NCI-H1417 treated with DMSO at 0.1 percent for 48 hours (cell line): ENCODE measurements around the gene LRRC3C.
A peak's percentile ranks its signal among the peaks of the same experiment; 100 is the strongest.

Source experiments
- DNase-seq: peaks from one replicate; lab custom pipeline; 2025; lab: John Stamatoyannopoulos, UW

Gene LRRC3C

GRCh38 chr17:39949028-39949427 is 21.5 kb downstream of the LRRC3C start:
- no peak for DNase-seq

- DNase-seq, result no peak
Measured at GRCh38 chr17:39950871-39951348, 23.4 kb downstream of the LRRC3C start.

- DNase-seq, result no peak
Measured at GRCh38 chr17:39951924-39952679, 24.6 kb downstream of the LRRC3C start.

- DNase-seq, result peak; percentile 33
Measured at GRCh38 chr17:39952680-39953470, 25.3 kb downstream of the LRRC3C start.

GRCh38 chr17:39953471-39953888 is 25.9 kb downstream of the LRRC3C start:
- DNase-seq, result no peak

- no peak for DNase-seq
Measured at GRCh38 chr17:39954876-39955275, 27.3 kb downstream of the LRRC3C start.

GRCh38 chr17:39955726-39956225 is 28.2 kb downstream of the LRRC3C start:
- no peak for DNase-seq

GRCh38 chr17:39960524-39961041 is 33.1 kb downstream of the LRRC3C start:
- no peak for DNase-seq

GRCh38 chr17:39962642-39963220 is 35.2 kb downstream of the LRRC3C start, which contains the start of gene GSDMA:
Gene GSDMA, plus strand, starts transcription at chr17:39963004. Its CDS starts 2,684 bp downstream, at chr17:39965688.
- DNase-seq, result no peak

- DNase-seq, result no peak
Measured at GRCh38 chr17:39963829-39964228, 36.3 kb downstream of the LRRC3C start.

- no peak for DNase-seq
Measured at GRCh38 chr17:39965017-39965699, 37.6 kb downstream of the LRRC3C start.

GRCh38 chr17:39966771-39967170 is 39.2 kb downstream of the LRRC3C start:
- DNase-seq, result no peak

GRCh38 chr17:39968761-39969160 is 41.2 kb downstream of the LRRC3C start:
- no peak for DNase-seq

- DNase-seq, result no peak
Measured at GRCh38 chr17:39969375-39969774, 41.8 kb downstream of the LRRC3C start.

- DNase-seq, result no peak
Measured at GRCh38 chr17:39970157-39970692, 42.7 kb downstream of the LRRC3C start.

GRCh38 chr17:39971076-39971603 is 43.6 kb downstream of the LRRC3C start:
- DNase-seq, result no peak

GRCh38 chr17:39972271-39972670 is 44.7 kb downstream of the LRRC3C start:
- DNase-seq, result no peak

- DNase-seq, result no peak
Measured at GRCh38 chr17:39973496-39973895, 46.0 kb downstream of the LRRC3C start.

GRCh38 chr17:39974433-39974832 is 46.9 kb downstream of the LRRC3C start:
- DNase-seq, result no peak

- no peak for DNase-seq
Measured at GRCh38 chr17:39975801-39976200, 48.3 kb downstream of the LRRC3C start.
